SK-N-MC (cell line): ENCODE data around the gene RIPOR3.

Experiments
- EZH2 ChIP-seq: fragments of 200-600 bp; sonication (generic); IDR thresholded peaks from one replicate; pipeline ENCODE4 v1.6.1; 2017; ENCODE audit warnings: antibody characterized with exemption
- FOXP2 ChIP-seq: optimal IDR thresholded peaks from 2 replicates; pipeline ENCODE3; 2011; ENCODE audit warnings: mild to moderate bottlenecking, moderate library complexity; ENCODE audit not compliant: insufficient read depth; ENCODE audit errors: extremely low read length, control extremely low read depth
- POLR2AphosphoS5 ChIP-seq: IDR thresholded peaks from 2 replicates; pipeline ENCODE4 v1.6.1; 2012; ENCODE audit warnings: mild to moderate bottlenecking, low read depth, low read length, borderline replicate concordance

GRCh38 chr20:50596694-50597021 is 94.7 kb downstream of the RIPOR3 start:
- TF ChIP-seq EZH2 (no peak), POLR2AphosphoS5 (no peak), FOXP2 (no peak)
